ENCODE measurements around the gene ENPP4.
"Not testable (repeated sequence)": the region's sequence is repeated elsewhere in the genome, so short reads cannot be mapped to it uniquely, and the experiment has no call there.

ENPP4 gene

GRCh38 chr6:46115634-46116033, 14.2 kb upstream of the ENPP4 start:
- peaks cover 38% of the 10 kb centered on the region for H3K36me3 Mint-ChIP-seq (ENCODE audit: low read depth)
- no peak overlapping the region for H3K27ac Mint-ChIP-seq
- H3K9me3 Mint-ChIP-seq: peaks cover 17% of the 10 kb centered on the region
- H3K27me3 Mint-ChIP-seq: no peaks in the 10 kb centered on the region
- H3K4me3 Mint-ChIP-seq: no peak overlapping the region
- peaks cover 17% of the 10 kb centered on the region for H3K4me1 Mint-ChIP-seq (ENCODE audit: low read depth)

- H3K4me3 Mint-ChIP-seq: no peak overlapping the region
- peaks cover 45% of the 10 kb centered on the region for H3K36me3 Mint-ChIP-seq (ENCODE audit: low read depth)
- H3K27ac Mint-ChIP-seq: no peak overlapping the region
- peaks cover 18% of the 10 kb centered on the region for H3K9me3 Mint-ChIP-seq
- H3K4me1 Mint-ChIP-seq (ENCODE audit: low read depth): peaks cover 17% of the 10 kb centered on the region
- no peaks in the 10 kb centered on the region for H3K27me3 Mint-ChIP-seq
Observed at GRCh38 chr6:46116289-46116688, 13.5 kb upstream of the ENPP4 start.

- Mint-ChIP-seq H3K4me3 (no peak overlapping the region), H3K36me3 (ENCODE audit: low read depth) (peaks cover 40% of the 10 kb centered on the region), H3K27ac (no peak overlapping the region), H3K4me1 (ENCODE audit: low read depth) (peaks cover 17% of the 10 kb centered on the region), H3K27me3 (no peaks in the 10 kb centered on the region), H3K9me3 (peaks cover 18% of the 10 kb centered on the region)
Observed at GRCh38 chr6:46118157-46118556, 11.6 kb upstream of the ENPP4 start.

- Mint-ChIP-seq H3K27ac (no peak overlapping the region), H3K27me3 (no peaks in the 10 kb centered on the region), H3K36me3 (ENCODE audit: low read depth) (peaks cover 37% of the 10 kb centered on the region), H3K9me3 (peaks cover 18% of the 10 kb centered on the region), H3K4me3 (no peak overlapping the region), H3K4me1 (ENCODE audit: low read depth) (peaks cover 17% of the 10 kb centered on the region)
Observed at GRCh38 chr6:46118836-46119235, 11.0 kb upstream of the ENPP4 start.

- Mint-ChIP-seq H3K36me3 (ENCODE audit: low read depth) (peaks cover 37% of the 10 kb centered on the region), H3K9me3 (peaks cover 18% of the 10 kb centered on the region), H3K4me1 (ENCODE audit: low read depth) (peaks cover 17% of the 10 kb centered on the region)
- H3K27ac Mint-ChIP-seq, H3K4me3 Mint-ChIP-seq, H3K27me3 Mint-ChIP-seq: not testable (repeated sequence)
Observed at GRCh38 chr6:46119679-46120078, 10.1 kb upstream of the ENPP4 start.

- peaks cover 45% of the 10 kb centered on the region for H3K4me1 Mint-ChIP-seq (ENCODE audit: low read depth)
- no peaks in the 10 kb centered on the region for H3K9me3 Mint-ChIP-seq
- no peak overlapping the region for H3K27ac Mint-ChIP-seq
- H3K4me3 Mint-ChIP-seq: peak overlapping the region; percentile 98
- no peaks in the 10 kb centered on the region for H3K27me3 Mint-ChIP-seq
- no peaks in the 10 kb centered on the region for H3K36me3 Mint-ChIP-seq (ENCODE audit: low read depth)
Observed at GRCh38 chr6:46128476-46128875, 1.3 kb upstream of the ENPP4 start.

GRCh38 chr6:46129291-46129628, 529 bp upstream of the ENPP4 start:
- Mint-ChIP-seq H3K36me3 (ENCODE audit: low read depth) (no peaks in the 10 kb centered on the region), H3K4me1 (ENCODE audit: low read depth) (peaks cover 51% of the 10 kb centered on the region), H3K27ac (peak overlapping the region; percentile 89), H3K4me3 (peak overlapping the region; percentile 98), H3K27me3 (no peaks in the 10 kb centered on the region), H3K9me3 (no peaks in the 10 kb centered on the region)

GRCh38 chr6:46130666-46131065, 877 bp downstream of the ENPP4 start:
- Mint-ChIP-seq H3K4me3 (peak overlapping the region; percentile 98), H3K27me3 (no peaks in the 10 kb centered on the region), H3K27ac (peak overlapping the region; percentile 89), H3K9me3 (no peaks in the 10 kb centered on the region), H3K36me3 (ENCODE audit: low read depth) (no peaks in the 10 kb centered on the region), H3K4me1 (ENCODE audit: low read depth) (peaks cover 63% of the 10 kb centered on the region)

GRCh38 chr6:46131291-46131690, 1.5 kb downstream of the ENPP4 start:
- H3K36me3 Mint-ChIP-seq (ENCODE audit: low read depth); H3K27ac Mint-ChIP-seq; H3K27me3 Mint-ChIP-seq; H3K9me3 Mint-ChIP-seq; H3K4me3 Mint-ChIP-seq: not testable (repeated sequence)
- H3K4me1 Mint-ChIP-seq (ENCODE audit: low read depth): peaks cover 60% of the 10 kb centered on the region

GRCh38 chr6:46134216-46134615, 4.4 kb downstream of the ENPP4 start:
- H3K27me3 Mint-ChIP-seq: no peaks in the 10 kb centered on the region
- H3K27ac Mint-ChIP-seq: no peak overlapping the region
- H3K36me3 Mint-ChIP-seq (ENCODE audit: low read depth): no peaks in the 10 kb centered on the region
- no peak overlapping the region for H3K4me3 Mint-ChIP-seq
- peaks cover 55% of the 10 kb centered on the region for H3K4me1 Mint-ChIP-seq (ENCODE audit: low read depth)
- no peaks in the 10 kb centered on the region for H3K9me3 Mint-ChIP-seq

- Mint-ChIP-seq H3K9me3 (no peaks in the 10 kb centered on the region), H3K4me1 (ENCODE audit: low read depth) (peaks cover 51% of the 10 kb centered on the region), H3K36me3 (ENCODE audit: low read depth) (no peaks in the 10 kb centered on the region)
Observed at GRCh38 chr6:46135176-46135575, 5.4 kb downstream of the ENPP4 start.

GRCh38 chr6:46136831-46137230, 7.0 kb downstream of the ENPP4 start:
- H3K4me3 Mint-ChIP-seq: no peak overlapping the region
- H3K4me1 Mint-ChIP-seq (ENCODE audit: low read depth): peaks cover 42% of the 10 kb centered on the region
- peaks cover 1% of the 10 kb centered on the region for H3K36me3 Mint-ChIP-seq (ENCODE audit: low read depth)
- H3K27ac Mint-ChIP-seq: no peak overlapping the region
- no peaks in the 10 kb centered on the region for H3K27me3 Mint-ChIP-seq
- no peaks in the 10 kb centered on the region for H3K9me3 Mint-ChIP-seq

More at GRCh38 chr6:46135176-46135575, 5.4 kb downstream of the ENPP4 start:
- Mint-ChIP-seq H3K27ac (no peak overlapping the region), H3K27me3 (no peaks in the 10 kb centered on the region), H3K4me3 (no peak overlapping the region)

GRCh38 chr6:46137387-46137786, 7.6 kb downstream of the ENPP4 start:
- Mint-ChIP-seq H3K27me3 (no peaks in the 10 kb centered on the region), H3K9me3 (no peaks in the 10 kb centered on the region), H3K36me3 (ENCODE audit: low read depth) (peaks cover 4% of the 10 kb centered on the region), H3K4me3 (no peak overlapping the region), H3K4me1 (ENCODE audit: low read depth) (peaks cover 42% of the 10 kb centered on the region), H3K27ac (no peak overlapping the region)

GRCh38 chr6:46138281-46138680, 8.5 kb downstream of the ENPP4 start:
- no peak overlapping the region for H3K27ac Mint-ChIP-seq
- peaks cover 42% of the 10 kb centered on the region for H3K4me1 Mint-ChIP-seq (ENCODE audit: low read depth)
- H3K27me3 Mint-ChIP-seq: no peaks in the 10 kb centered on the region
- H3K9me3 Mint-ChIP-seq: no peaks in the 10 kb centered on the region
- no peak overlapping the region for H3K4me3 Mint-ChIP-seq
- peaks cover 10% of the 10 kb centered on the region for H3K36me3 Mint-ChIP-seq (ENCODE audit: low read depth)

GRCh38 chr6:46144270-46144669, 14.5 kb downstream of the ENPP4 start:
- Mint-ChIP-seq H3K36me3 (ENCODE audit: low read depth) (peaks cover 18% of the 10 kb centered on the region), H3K27me3 (no peaks in the 10 kb centered on the region), H3K9me3 (no peaks in the 10 kb centered on the region), H3K4me3 (no peak overlapping the region), H3K4me1 (ENCODE audit: low read depth) (no peaks in the 10 kb centered on the region), H3K27ac (no peak overlapping the region)

GRCh38 chr6:46149066-46149465, 19.3 kb downstream of the ENPP4 start:
- not testable (repeated sequence) for H3K4me1 Mint-ChIP-seq (ENCODE audit: low read depth); H3K27me3 Mint-ChIP-seq; H3K27ac Mint-ChIP-seq; H3K36me3 Mint-ChIP-seq (ENCODE audit: low read depth); H3K4me3 Mint-ChIP-seq; H3K9me3 Mint-ChIP-seq

- H3K36me3 Mint-ChIP-seq (ENCODE audit: low read depth): no peaks in the 10 kb centered on the region
- H3K9me3 Mint-ChIP-seq: no peaks in the 10 kb centered on the region
- no peak overlapping the region for H3K27ac Mint-ChIP-seq
- H3K27me3 Mint-ChIP-seq: peaks cover 14% of the 10 kb centered on the region
- no peaks in the 10 kb centered on the region for H3K4me1 Mint-ChIP-seq (ENCODE audit: low read depth)
- no peak overlapping the region for H3K4me3 Mint-ChIP-seq
Observed at GRCh38 chr6:46156701-46157100, 26.9 kb downstream of the ENPP4 start.
